Measurements from ENCODE around the gene AP1S3.
"Not testable (repeated sequence)": the region's sequence is repeated elsewhere in the genome, so short reads cannot be mapped to it uniquely, and the experiment has no call there.

Gene AP1S3

GRCh38 chr2:223837287-223838061 is at the start of gene AP1S3:
AP1S3 (minus strand) TSS chr2:223837582; CDS start chr2:223837450, 132 bp downstream.
- Mint-ChIP-seq H3K27me3 (peaks cover 1% of the 10 kb centered on the region), H3K27ac (peak within 1 kb of the TSS; percentile 88), H3K36me3 (no peaks in the 10 kb centered on the region), H3K4me1 (peaks cover 11% of the 10 kb centered on the region), H3K9me3 (no peaks in the 10 kb centered on the region), H3K4me3 (peak within 1 kb of the TSS; percentile 92)

GRCh38 chr2:223887127-223887526 is 49.7 kb upstream of the AP1S3 start:
- H3K36me3 Mint-ChIP-seq = peaks cover 13% of the 10 kb centered on the region

GRCh38 chr2:223886726-223887125 is 49.3 kb upstream of the AP1S3 start:
- H3K9me3 Mint-ChIP-seq = no peaks in the 10 kb centered on the region
- peaks cover 13% of the 10 kb centered on the region for H3K36me3 Mint-ChIP-seq
- H3K4me3 Mint-ChIP-seq = no peak overlapping the region
- H3K4me1 Mint-ChIP-seq = peaks cover 3% of the 10 kb centered on the region
- no peak overlapping the region for H3K27ac Mint-ChIP-seq
- no peaks in the 10 kb centered on the region for H3K27me3 Mint-ChIP-seq

More at GRCh38 chr2:223887127-223887526, 49.7 kb upstream of the AP1S3 start:
- H3K4me1 Mint-ChIP-seq = peaks cover 3% of the 10 kb centered on the region
- H3K9me3 Mint-ChIP-seq = no peaks in the 10 kb centered on the region
- H3K4me3 Mint-ChIP-seq = no peak overlapping the region
- H3K27me3 Mint-ChIP-seq = no peaks in the 10 kb centered on the region
- no peak overlapping the region for H3K27ac Mint-ChIP-seq

GRCh38 chr2:223884399-223884798 is 47.0 kb upstream of the AP1S3 start:
- Mint-ChIP-seq H3K27me3 (no peaks in the 10 kb centered on the region), H3K27ac (no peak overlapping the region), H3K4me1 (peaks cover under 1% of the 10 kb centered on the region), H3K36me3 (peaks cover 10% of the 10 kb centered on the region), H3K4me3 (no peak overlapping the region), H3K9me3 (no peaks in the 10 kb centered on the region)

- Mint-ChIP-seq H3K36me3 (peaks cover 16% of the 10 kb centered on the region), H3K9me3 (no peaks in the 10 kb centered on the region), H3K4me3 (no peak overlapping the region), H3K27ac (no peak overlapping the region), H3K4me1 (no peaks in the 10 kb centered on the region), H3K27me3 (no peaks in the 10 kb centered on the region)
These were observed 45.3 kb upstream of the AP1S3 start for GRCh38 chr2:223882715-223883114.

- Mint-ChIP-seq H3K4me3 (no peak overlapping the region), H3K4me1 (no peaks in the 10 kb centered on the region), H3K27me3 (no peaks in the 10 kb centered on the region), H3K9me3 (no peaks in the 10 kb centered on the region), H3K36me3 (peaks cover 15% of the 10 kb centered on the region), H3K27ac (no peak overlapping the region)
These were observed 43.4 kb upstream of the AP1S3 start for GRCh38 chr2:223880796-223881195.

- Mint-ChIP-seq H3K4me1 (no peaks in the 10 kb centered on the region), H3K27ac (no peak overlapping the region), H3K36me3 (peaks cover 22% of the 10 kb centered on the region), H3K4me3 (no peak overlapping the region), H3K9me3 (no peaks in the 10 kb centered on the region), H3K27me3 (no peaks in the 10 kb centered on the region)
These were observed 40.5 kb upstream of the AP1S3 start for GRCh38 chr2:223877721-223878410.

GRCh38 chr2:223873672-223874071 is 36.3 kb upstream of the AP1S3 start:
- peaks cover 26% of the 10 kb centered on the region for H3K36me3 Mint-ChIP-seq
- H3K4me1 Mint-ChIP-seq = no peaks in the 10 kb centered on the region
- no peak overlapping the region for H3K27ac Mint-ChIP-seq
- no peaks in the 10 kb centered on the region for H3K9me3 Mint-ChIP-seq
- no peaks in the 10 kb centered on the region for H3K27me3 Mint-ChIP-seq
- no peak overlapping the region for H3K4me3 Mint-ChIP-seq

GRCh38 chr2:223872772-223873171 is 35.4 kb upstream of the AP1S3 start:
- H3K36me3 Mint-ChIP-seq = peaks cover 18% of the 10 kb centered on the region
- not testable (repeated sequence) for H3K4me1 Mint-ChIP-seq, H3K27ac Mint-ChIP-seq, H3K27me3 Mint-ChIP-seq, H3K4me3 Mint-ChIP-seq, H3K9me3 Mint-ChIP-seq

- H3K27me3 Mint-ChIP-seq, H3K9me3 Mint-ChIP-seq, H3K27ac Mint-ChIP-seq, H3K4me3 Mint-ChIP-seq, H3K4me1 Mint-ChIP-seq: not testable (repeated sequence)
- H3K36me3 Mint-ChIP-seq = peaks cover 13% of the 10 kb centered on the region
These were observed 34.3 kb upstream of the AP1S3 start for GRCh38 chr2:223871661-223872060.

GRCh38 chr2:223870840-223871611 is 33.6 kb upstream of the AP1S3 start:
- Mint-ChIP-seq H3K27me3 (no peaks in the 10 kb centered on the region), H3K36me3 (peaks cover 13% of the 10 kb centered on the region), H3K4me1 (peaks cover 7% of the 10 kb centered on the region), H3K27ac (no peak overlapping the region), H3K4me3 (no peak overlapping the region), H3K9me3 (no peaks in the 10 kb centered on the region)

- Mint-ChIP-seq H3K4me1 (peaks cover 24% of the 10 kb centered on the region), H3K27ac (no peak overlapping the region), H3K27me3 (no peaks in the 10 kb centered on the region), H3K9me3 (no peaks in the 10 kb centered on the region), H3K36me3 (peaks cover 9% of the 10 kb centered on the region), H3K4me3 (no peak overlapping the region)
These were observed 30.6 kb upstream of the AP1S3 start for GRCh38 chr2:223868005-223868404.

- peaks cover 24% of the 10 kb centered on the region for H3K4me1 Mint-ChIP-seq
- no peaks in the 10 kb centered on the region for H3K27me3 Mint-ChIP-seq
- H3K9me3 Mint-ChIP-seq = no peaks in the 10 kb centered on the region
- H3K27ac Mint-ChIP-seq = no peak overlapping the region
- peaks cover 2% of the 10 kb centered on the region for H3K36me3 Mint-ChIP-seq
- peak overlapping the region; percentile 34 for H3K4me3 Mint-ChIP-seq
These were observed 28.6 kb upstream of the AP1S3 start for GRCh38 chr2:223865907-223866508.

- peaks cover 24% of the 10 kb centered on the region for H3K4me1 Mint-ChIP-seq
- no peaks in the 10 kb centered on the region for H3K27me3 Mint-ChIP-seq
- H3K27ac Mint-ChIP-seq = no peak overlapping the region
- peaks cover 2% of the 10 kb centered on the region for H3K36me3 Mint-ChIP-seq
- H3K9me3 Mint-ChIP-seq = no peaks in the 10 kb centered on the region
- peak overlapping the region; percentile 59 for H3K4me3 Mint-ChIP-seq
These were observed 27.7 kb upstream of the AP1S3 start for GRCh38 chr2:223865124-223865523.

- Mint-ChIP-seq H3K4me3 (no peak overlapping the region), H3K27ac (no peak overlapping the region), H3K4me1 (peaks cover 24% of the 10 kb centered on the region), H3K27me3 (no peaks in the 10 kb centered on the region), H3K9me3 (no peaks in the 10 kb centered on the region), H3K36me3 (peaks cover 2% of the 10 kb centered on the region)
These were observed 26.1 kb upstream of the AP1S3 start for GRCh38 chr2:223863491-223863890.
